Left hindlimb (tissue), 1 donor: ENCODE measurements around the gene TF.

Source experiments
- DNase-seq: peaks from one replicate; pipeline ENCODE4 v3.0.0-alpha.2; 2018

The TF gene

GRCh38 chr3:133838916-133839800 is 93.0 kb downstream of the TF start:
- no peak for DNase-seq

- DNase-seq, result no peak
These were observed 94.0 kb downstream of the TF start for GRCh38 chr3:133840055-133840737.

- no peak for DNase-seq
These were observed 94.6 kb downstream of the TF start for GRCh38 chr3:133840767-133841166.

GRCh38 chr3:133841196-133841595 is 95.0 kb downstream of the TF start:
- no peak for DNase-seq

- no peak for DNase-seq
These were observed 96.0 kb downstream of the TF start for GRCh38 chr3:133842158-133842557.

GRCh38 chr3:133843634-133844033 is 97.4 kb downstream of the TF start:
- DNase-seq, result no peak

- no peak for DNase-seq
These were observed 98.9 kb downstream of the TF start for GRCh38 chr3:133845127-133845526.
